Stimulated activated CD8-positive, alpha-beta memory T cell treated with anti-CD3 and anti-CD28 coated beads, Interleukin-7, amount 100 ng/mL, for 1 hour (primary cell): ENCODE results near the gene EHD4.

Experiments used
- DNase-seq, 2 donors: peaks; one replicate each; pipeline ENCODE4 v3.0.0-alpha.2; 2020; ENCODE audit warnings: low read depth in 2 of 2

The EHD4 gene

DNA sequence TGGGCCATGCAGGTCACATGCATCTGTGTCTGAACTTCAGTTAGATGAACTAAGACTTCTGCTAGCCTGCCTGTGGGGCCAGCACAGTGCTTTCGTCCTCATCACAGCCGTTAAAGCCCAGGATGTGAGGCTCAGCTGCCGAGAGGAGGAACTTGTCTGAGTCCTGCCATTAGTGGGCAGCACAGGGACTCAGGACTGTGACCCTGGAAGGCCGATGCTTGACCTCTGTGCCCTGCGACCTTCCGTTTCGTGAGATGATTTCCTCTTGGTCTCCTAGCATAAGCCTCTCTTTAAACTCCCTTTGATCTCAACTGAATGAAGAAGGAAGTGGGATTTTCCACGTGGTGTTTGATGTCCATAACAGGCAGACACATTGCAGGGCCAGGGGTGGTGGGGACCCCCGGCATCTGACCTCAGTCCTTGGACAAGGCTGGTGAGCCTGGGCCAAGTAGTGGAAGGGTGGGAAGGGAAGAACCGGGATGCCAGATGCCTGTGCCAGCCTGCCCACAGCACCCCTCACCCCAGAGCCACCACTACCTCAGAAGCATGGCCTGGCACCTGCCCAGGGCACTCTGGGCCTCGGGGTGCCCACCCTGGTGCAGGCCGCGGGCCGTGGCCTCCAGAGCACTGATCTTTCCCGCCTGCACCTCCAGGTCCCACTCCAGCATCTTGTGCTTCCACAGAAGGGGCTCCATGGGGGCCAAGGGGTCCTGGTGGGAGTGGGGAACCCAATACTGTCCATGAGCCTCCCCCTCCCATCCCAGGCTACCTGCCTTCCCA is 112.1 kb downstream of the EHD4 start:
- DNase-seq: no peak

DNA sequence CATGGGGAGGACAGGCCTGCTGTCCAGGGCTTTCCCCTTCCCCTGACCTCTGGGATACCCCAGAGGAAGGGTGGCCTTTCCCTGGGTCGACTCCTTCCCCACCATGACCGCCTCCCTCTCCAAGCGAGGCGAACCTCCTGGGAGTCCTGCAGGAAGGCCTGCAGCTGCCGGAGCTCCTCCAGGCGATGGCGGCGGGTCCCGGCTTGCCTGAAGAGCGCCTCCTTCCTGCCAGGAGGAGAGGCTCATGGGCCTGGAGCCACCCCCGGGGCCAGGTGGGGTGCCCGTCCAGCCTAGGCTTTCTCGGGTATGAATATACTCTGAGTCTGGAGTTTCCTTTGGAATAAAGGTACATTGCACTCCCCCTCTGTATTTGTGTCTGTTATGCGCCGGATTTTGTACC is 113.6 kb downstream of the EHD4 start:
- no peak for DNase-seq

DNA sequence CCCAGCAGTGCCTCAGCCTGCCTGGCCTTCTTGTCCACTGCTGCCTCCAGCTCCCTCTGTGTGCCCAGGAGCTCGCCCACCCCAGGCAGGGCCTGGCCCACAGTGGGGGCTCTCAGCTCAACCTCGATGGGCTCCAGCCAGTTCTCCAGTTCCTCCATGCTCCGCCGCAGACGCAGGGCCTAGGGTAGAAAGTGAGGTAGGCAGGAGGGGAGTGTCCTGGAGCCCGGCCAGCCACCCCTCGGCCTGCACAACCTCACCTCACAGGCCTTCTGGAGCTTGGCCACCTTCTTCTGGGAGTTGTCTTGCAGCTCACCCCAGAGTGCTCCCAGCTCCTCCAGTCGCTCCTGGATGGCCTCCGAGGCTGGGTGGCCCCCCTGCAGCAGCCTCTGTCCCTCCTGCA is 115.0 kb downstream of the EHD4 start:
- DNase-seq: no peak

DNA sequence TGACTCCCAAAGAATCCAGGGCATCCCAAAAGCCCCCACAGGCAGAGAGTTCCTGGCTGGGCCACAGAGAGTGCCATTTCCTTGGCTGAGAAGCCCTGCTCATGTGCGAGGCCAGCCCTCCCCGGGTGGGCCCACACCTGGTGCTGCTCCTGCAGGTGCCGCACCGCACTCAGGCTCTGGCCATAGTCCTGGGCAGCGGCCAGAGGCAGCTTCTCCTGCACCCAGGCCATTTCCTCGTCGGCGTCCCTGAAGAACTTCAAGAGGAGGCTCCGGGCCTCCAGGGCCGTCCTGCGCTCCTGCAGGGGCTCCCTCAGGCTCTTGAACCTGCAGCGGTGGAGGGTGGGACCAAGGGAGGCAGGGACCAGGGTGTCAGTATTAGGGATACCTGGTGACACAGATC is 115.6 kb downstream of the EHD4 start:
- no peak for DNase-seq

DNA sequence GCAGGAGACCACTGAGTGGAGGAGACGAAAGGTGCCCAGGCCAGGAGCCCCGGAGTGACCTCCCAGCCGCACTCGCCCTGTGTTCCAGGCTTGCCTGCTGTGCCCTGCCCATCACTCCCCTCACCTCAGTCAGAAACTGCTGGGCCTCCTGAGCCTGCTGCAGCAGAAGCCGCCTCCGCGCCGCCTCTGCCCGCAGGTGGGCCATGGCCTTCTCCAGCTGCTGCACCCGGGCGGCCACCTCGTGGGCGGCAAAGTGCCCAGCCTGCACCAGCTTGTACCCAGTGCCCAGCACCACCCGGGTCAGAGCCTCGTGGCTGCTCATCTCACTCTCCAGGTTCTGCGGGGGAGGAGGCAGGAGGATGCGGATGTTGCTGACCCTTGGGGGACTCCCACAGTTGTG is 116.1 kb downstream of the EHD4 start:
- DNase-seq: no peak

DNA sequence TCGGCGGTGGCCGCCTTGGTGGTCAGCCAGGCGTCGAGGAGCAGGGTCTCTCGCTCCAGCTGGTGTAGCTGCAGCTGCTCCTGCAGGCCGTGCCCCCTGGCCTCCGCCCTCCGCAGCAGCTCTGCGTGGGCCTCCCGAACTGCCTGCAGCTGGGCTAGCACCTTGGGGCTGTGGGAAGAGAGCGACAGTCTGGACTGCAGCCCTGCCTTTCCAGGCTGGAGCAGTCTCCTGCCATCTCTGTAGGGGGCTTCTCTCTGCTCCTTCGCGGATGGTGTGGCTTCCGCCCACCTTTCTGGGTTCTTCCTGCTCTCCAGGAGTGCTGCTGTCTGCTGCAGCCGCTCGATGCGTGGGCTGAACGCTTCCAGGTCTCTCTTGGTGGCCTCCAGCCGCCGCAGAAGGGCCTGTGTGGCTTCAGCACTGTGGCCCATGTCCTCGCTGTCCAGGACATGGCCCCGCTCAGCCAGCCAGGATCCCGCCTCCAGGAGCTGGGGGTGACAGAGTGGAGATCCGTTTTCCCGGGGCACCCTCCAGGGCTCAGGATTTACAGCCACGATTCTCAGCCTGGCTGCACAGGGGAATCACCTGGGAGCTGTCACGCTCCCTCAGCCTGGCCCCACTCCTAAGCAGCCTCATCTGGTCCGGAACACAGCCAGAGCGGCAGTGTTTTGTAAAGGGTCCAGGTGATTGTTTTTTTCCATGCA is 116.9 kb downstream of the EHD4 start:
- no peak for DNase-seq

DNA sequence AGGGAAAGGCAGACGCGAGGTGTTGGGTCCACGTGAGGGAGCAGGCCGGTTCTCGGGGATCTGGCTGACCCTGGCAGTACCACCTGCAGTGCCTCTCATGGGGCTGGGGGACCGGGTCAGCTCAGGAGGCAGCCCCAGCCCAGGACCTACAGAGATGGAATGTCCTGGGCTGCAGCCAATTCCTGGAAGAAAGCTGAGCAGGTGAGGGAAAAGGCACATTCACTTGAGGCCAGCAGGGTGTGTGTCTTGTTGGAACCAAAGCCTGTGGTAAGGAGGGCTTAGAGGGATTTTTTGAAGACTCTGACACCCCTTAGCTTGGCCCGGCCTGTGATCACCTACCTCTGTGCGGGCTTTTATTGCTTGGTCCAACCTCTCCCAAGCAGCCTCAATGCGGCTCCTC is 117.9 kb downstream of the EHD4 start:
- no peak for DNase-seq

DNA sequence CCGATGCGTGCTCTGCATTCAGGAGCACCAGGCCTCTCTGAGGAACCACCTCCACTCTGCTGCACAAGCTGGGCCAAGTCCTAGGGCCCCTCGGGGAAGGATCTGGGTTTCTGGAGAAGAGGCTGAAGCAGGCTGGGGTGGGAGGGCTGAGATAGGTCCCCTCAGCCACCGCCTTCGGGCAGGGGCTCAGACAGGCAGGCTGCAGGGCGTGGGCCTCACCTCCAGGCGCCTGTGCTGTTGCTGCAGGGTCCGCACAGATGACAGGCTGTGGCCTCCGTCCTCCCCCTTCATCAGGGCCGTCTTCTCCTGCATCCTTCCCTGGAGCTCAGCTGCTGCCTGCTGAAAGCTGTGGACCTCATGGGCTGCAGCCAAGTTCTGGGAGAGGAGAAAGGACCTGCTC is 118.5 kb downstream of the EHD4 start:
- DNase-seq: no peak

DNA sequence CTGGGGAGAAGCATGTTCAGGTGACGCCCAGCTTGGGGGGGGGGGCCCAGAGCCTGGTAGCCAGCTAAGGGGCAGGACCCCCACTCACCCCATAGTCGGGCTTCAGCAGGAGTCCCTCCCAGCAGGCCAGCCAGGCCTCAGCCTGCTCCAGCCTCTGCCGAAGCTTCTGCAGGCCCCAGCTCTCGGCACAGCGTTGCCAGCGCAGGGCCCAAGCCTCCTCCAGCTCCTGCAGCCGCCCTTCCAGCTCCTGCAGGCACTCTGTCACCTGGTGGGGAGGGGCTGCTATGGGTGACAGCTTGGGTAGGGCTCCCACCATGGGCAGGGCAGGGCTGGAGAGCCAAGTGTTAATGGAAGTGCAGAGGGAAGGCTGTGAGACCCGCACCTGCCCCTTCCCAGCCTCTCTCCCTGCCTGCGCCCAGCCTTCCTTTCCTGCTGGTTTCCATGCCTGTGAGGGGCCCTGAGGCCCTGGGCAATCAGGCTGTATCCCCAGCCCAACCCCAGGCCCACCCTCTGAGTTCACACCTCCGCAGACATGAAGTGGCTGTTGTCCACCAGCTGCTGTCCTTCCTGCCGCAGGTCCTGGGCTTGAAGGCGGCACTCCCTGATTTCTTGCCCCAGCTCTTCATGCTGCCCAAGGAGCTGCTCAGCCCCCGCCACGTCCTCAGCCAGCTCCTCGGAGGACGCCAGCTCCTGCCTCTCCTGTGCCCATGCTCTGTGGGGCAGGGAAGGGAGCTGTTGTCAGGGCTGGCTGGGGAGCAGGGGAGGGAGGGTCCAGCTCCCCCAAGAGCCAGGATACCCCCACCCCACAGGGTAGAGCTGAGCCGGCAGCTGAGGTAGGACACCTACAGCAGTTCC is 119.4 kb downstream of the EHD4 start:
- no peak for DNase-seq

DNA sequence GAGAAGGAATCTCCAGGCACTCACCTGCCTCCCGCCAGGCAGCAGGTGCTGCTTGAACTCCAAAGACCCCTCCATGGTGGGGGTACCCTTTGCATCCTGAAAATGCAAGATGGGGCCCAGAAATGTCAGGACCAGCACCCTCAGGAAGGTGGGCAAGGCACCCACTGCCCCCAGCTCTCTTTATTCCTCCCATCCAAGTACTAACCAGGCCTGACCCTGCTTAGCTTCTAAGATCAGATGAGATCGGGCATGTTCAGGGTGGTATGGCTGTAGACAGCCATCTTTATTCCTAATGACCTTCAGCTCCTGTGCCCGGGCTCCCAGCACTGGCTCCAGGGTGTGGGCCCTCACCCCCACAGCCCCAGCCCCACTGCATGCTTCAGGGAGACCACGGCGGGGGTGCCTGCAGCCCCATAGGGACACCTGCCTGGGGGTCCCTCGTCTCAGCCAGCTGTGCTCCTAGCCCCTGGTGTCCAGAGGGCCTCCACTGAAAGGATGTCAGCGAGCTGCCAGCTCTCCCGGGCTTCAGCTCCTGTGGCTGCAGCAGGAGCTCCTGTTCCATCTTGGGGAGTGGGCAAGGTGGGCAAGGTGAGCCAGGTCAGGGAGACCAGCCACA is 120.5 kb downstream of the EHD4 start:
- no peak for DNase-seq

DNA sequence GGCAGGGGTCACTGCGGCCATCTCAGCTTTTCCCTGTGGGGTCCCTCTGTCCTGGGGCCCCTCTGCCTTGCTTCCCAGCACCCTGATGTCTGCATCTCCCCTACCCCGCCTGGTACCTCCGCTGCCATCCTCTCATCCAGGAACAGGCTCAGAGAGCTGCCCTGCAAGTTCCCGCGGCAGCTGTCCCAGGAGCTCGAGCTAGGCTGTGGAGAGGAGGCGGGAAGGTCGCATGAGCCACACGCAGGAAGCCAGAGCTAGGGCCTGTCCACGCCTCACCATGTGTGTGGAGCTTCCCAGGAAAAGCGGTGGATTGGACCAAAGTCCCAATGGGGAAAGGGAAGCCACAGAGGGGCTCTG is 121.2 kb downstream of the EHD4 start:
- DNase-seq: no peak

DNA sequence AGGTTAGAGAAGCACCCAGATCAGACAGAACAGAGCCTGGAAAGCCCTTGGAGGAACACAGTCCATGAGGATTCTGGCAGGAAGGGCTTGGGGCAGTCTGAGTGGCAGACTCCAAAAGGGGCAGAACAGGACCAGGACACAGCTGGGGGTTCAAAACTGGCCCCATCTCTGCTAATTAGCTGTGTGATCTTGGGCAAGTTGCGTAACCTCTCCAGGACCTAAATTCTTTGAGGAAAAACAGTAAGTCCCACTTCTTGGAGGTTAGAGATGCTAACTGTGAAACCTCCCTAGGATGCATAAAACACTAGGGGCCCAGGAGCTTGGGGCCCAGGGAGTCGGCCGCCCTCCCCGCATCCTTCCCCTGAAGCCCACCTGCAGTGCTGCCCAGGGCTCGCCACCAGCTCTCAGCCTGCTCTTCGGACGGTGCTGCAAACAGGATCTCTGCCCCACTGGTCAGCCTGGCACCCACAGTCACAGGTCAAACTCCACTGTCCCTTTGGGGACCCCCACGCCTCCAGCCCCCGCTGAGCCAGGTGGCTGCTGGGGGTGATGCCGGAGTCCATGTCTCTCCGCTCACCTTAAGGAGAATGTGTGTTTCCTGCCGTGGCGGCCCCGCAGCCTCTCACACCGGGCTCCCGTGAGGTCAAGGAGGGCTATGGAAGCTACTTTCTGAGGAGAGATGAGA is 121.7 kb downstream of the EHD4 start:
- no peak for DNase-seq

DNA sequence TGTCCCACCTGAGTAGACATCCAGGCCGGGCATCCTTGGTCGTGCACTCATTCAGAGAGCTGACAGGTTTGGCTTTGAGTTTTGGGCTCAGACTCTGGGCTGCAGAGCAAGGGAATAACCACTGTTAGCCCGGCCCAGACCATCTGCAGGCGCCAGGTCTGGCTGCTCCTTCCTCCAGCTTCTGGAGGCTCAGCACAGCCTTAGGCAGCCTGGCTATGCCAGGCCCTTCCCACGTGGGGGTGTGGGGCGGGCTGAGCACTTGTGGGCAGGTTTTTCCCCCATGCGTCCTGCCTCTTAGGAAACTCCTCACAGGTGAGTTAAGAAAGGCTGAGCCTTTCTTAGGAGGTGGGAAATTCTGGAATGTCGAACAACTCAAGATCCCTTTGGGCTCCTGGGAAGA is 122.5 kb downstream of the EHD4 start:
- DNase-seq: no peak

DNA sequence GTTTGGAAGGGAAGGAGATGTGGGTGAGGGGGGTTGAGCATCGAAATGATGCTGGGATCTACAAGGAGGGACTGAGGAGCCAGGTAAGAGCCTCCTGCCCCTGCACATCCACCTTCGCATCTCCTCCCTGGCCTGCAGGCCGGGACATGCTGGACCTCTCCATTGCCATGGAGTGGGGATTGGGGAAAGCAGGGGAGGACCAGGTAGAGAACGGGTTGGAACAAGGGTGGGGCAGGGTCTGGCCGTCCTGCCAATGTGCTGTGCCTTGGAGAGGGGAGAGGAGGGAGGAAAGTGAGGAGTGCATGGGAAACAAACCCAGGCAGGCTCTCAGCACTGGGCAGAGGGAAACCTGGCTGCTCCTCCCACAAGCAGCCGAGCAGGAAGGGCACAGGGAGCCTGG is 123.2 kb downstream of the EHD4 start:
- no peak for DNase-seq

DNA sequence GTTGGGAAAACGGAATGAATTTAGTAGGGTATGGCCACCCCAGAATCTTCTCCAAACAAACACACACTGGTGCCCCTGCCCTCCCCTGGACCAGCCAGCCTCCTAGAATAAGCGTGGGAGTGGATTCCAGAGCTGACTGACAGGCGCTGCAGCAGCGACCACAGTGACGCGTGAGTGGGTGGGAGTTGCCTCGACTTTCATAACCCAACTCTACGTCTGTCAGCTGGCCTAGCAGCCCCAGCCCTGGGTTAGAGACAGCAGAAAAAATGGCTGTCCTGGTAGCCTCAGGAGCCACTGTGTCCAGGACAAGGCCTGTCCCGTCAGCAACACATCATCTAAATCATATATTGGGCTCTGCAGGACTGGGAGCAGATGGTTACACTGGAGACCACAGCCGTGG is 123.7 kb downstream of the EHD4 start:
- no peak for DNase-seq

DNA sequence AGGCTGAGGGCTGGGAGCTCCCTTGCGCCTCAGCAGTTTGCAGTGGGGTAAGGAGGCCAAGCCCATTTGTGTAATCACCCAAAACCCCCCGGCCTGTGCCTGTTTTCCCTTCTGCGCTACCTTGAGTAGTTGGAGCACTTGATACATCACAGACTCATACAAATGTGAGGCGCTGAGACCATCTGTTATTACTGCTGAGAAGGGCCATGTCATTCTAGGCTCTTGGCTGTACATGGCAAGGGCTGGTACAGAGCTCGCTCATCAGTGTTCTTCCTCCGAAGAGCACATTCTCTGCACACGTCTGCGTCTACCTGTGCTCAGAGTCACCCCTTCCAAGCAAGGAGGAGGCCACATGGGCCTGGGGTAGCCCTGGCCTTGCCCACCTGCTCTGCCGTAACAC is 124.4 kb downstream of the EHD4 start:
- DNase-seq: no peak

DNA sequence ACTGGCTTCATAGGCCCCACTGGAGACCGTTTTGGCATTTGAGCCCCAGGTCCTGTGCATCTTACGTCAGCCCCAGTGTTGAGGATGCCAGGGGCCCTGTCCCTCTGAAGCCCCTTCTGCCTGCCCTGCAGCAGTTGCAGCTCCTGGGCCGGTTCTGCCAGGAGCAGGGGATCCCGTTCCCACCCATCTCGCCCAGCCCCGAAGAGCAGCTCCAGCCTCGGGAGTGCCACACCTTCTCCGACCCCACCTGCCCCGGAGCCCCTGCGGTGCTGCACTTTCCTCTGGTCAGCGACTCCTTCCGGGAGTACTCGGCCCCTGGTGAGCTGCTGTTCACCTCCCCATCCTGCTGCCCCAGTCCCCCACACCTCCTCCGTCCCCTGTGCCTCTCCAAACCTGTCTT is 125.2 kb downstream of the EHD4 start:
- DNase-seq: no peak
